Effector memory CD8-positive, alpha-beta T cell (primary cell): Measurements from ENCODE around the gene RSBN1L.
A peak's percentile ranks its signal among the peaks of the same experiment; 100 is the strongest.

ENCODE experiments used
- ATAC-seq: fragments of 150-1000 bp; cut with Tn5 transposase; replicated peaks from 2 replicates; pipeline ENCODE4 v1.10.0; 2021; ENCODE audit warnings: mild to moderate bottlenecking, moderate library complexity
- DNase-seq, 3 experiments: peaks; one replicate each; pipeline ENCODE4 v3.0.0; 2021
- H3K27ac Mint-ChIP-seq, 2 donors: one replicate each; pipeline ENCODE4 v1.8.0; 2022; ENCODE audit warnings: mild to moderate bottlenecking in 2 of 2, mixed read lengths in 2 of 2, moderate library complexity in 2 of 2
- H3K27me3 Mint-ChIP-seq, 2 donors: one replicate each; pipeline ENCODE4 v1.8.0; 2022; ENCODE audit warnings: mixed read lengths in 2 of 2
- H3K36me3 Mint-ChIP-seq: one replicate; pipeline ENCODE4 v1.8.0; 2022; ENCODE audit warnings: mild to moderate bottlenecking, moderate library complexity, mixed read lengths; ENCODE audit not compliant: insufficient read depth
- H3K4me1 Mint-ChIP-seq, 2 donors: one replicate each; pipeline ENCODE4 v1.8.0; 2022; ENCODE audit warnings: low read depth in 2 of 2, mixed read lengths in 2 of 2
- H3K4me3 Mint-ChIP-seq, 2 donors: one replicate each; pipeline ENCODE4 v1.8.0; 2022; ENCODE audit warnings: mild to moderate bottlenecking in 2 of 2, mixed read lengths in 2 of 2, moderate library complexity in 2 of 2
- H3K9me3 Mint-ChIP-seq, 2 donors: one replicate each; pipeline ENCODE4 v1.8.0; 2022; ENCODE audit warnings: mixed read lengths in 2 of 2

The RSBN1L gene

GRCh38 chr7:77727936-77728701, 31.9 kb downstream of the RSBN1L start:
- DNase-seq (no peak), ATAC-seq (peak; percentile 67)
- peaks cover 8% of the 10 kb centered on the region for H3K36me3 Mint-ChIP-seq
- peak overlapping the region; percentile 24 to 66 for H3K4me3 Mint-ChIP-seq
- peaks cover 40 to 57% of the 10 kb centered on the region in 2 donors for H3K4me1 Mint-ChIP-seq
- H3K27me3 Mint-ChIP-seq, result no peaks in the 10 kb centered on the region
- peak overlapping the region; percentile 24 to 88 for H3K27ac Mint-ChIP-seq
- H3K9me3 Mint-ChIP-seq, result no peaks in the 10 kb centered on the region

- Mint-ChIP-seq H3K4me3 (peak overlapping the region in 1 of 2 donors; percentile 9), H3K4me1 (peaks cover 44 to 61% of the 10 kb centered on the region in 2 donors), H3K27me3 (no peaks in the 10 kb centered on the region), H3K27ac (peak overlapping the region; percentile 24 to 88), H3K9me3 (no peaks in the 10 kb centered on the region), H3K36me3 (peaks cover 8% of the 10 kb centered on the region)
- ATAC-seq (no peak), DNase-seq (no peak)
Measured at GRCh38 chr7:77729574-77730348, 33.5 kb downstream of the RSBN1L start.

- H3K27ac Mint-ChIP-seq, result peak overlapping the region; percentile 24 to 88
- no peaks in the 10 kb centered on the region for H3K9me3 Mint-ChIP-seq
- ATAC-seq, result no peak
- H3K36me3 Mint-ChIP-seq, result peaks cover 9% of the 10 kb centered on the region
- H3K27me3 Mint-ChIP-seq, result no peaks in the 10 kb centered on the region
- H3K4me1 Mint-ChIP-seq, result peaks cover 44 to 60% of the 10 kb centered on the region in 2 donors
- no peak overlapping the region for H3K4me3 Mint-ChIP-seq
- no peak for DNase-seq
Measured at GRCh38 chr7:77731716-77732115, 35.5 kb downstream of the RSBN1L start.

GRCh38 chr7:77734659-77735421, 38.6 kb downstream of the RSBN1L start:
- DNase-seq (no peak), ATAC-seq (no peak)
- Mint-ChIP-seq H3K4me3 (no peak overlapping the region), H3K36me3 (peaks cover 27% of the 10 kb centered on the region), H3K9me3 (no peaks in the 10 kb centered on the region), H3K27ac (peak overlapping the region; percentile 11 to 41), H3K4me1 (peaks cover 24 to 41% of the 10 kb centered on the region in 2 donors), H3K27me3 (no peaks in the 10 kb centered on the region)

GRCh38 chr7:77735457-77735856, 39.2 kb downstream of the RSBN1L start:
- H3K36me3 Mint-ChIP-seq, result peaks cover 27% of the 10 kb centered on the region
- no peaks in the 10 kb centered on the region for H3K9me3 Mint-ChIP-seq
- H3K27me3 Mint-ChIP-seq, result no peaks in the 10 kb centered on the region
- peak overlapping the region; percentile 11 to 41 for H3K27ac Mint-ChIP-seq
- ATAC-seq (no peak), DNase-seq (no peak)
- H3K4me3 Mint-ChIP-seq, result no peak overlapping the region
- H3K4me1 Mint-ChIP-seq, result peaks cover 18 to 38% of the 10 kb centered on the region in 2 donors

- Mint-ChIP-seq H3K27ac (peak overlapping the region in 1 of 2 donors; percentile 76), H3K9me3 (no peaks in the 10 kb centered on the region), H3K27me3 (no peaks in the 10 kb centered on the region), H3K36me3 (peaks cover 27% of the 10 kb centered on the region), H3K4me1 (peaks cover 9 to 29% of the 10 kb centered on the region in 2 donors), H3K4me3 (no peak overlapping the region)
- ATAC-seq (no peak), DNase-seq (no peak)
Measured at GRCh38 chr7:77736991-77737390, 40.7 kb downstream of the RSBN1L start.

- H3K27me3 Mint-ChIP-seq, result no peaks in the 10 kb centered on the region
- H3K4me3 Mint-ChIP-seq, result no peak overlapping the region
- no peak for ATAC-seq
- peak overlapping the region in 1 of 2 donors; percentile 79 for H3K27ac Mint-ChIP-seq
- no peaks in the 10 kb centered on the region for H3K9me3 Mint-ChIP-seq
- peaks cover 3 to 29% of the 10 kb centered on the region in 2 donors for H3K4me1 Mint-ChIP-seq
- DNase-seq, result no peak
- H3K36me3 Mint-ChIP-seq, result peaks cover 27% of the 10 kb centered on the region
Measured at GRCh38 chr7:77738382-77738781, 42.1 kb downstream of the RSBN1L start.

GRCh38 chr7:77738871-77739270, 42.6 kb downstream of the RSBN1L start:
- ATAC-seq (no peak), DNase-seq (no peak)
- no peaks in the 10 kb centered on the region for H3K9me3 Mint-ChIP-seq
- peaks cover 32% of the 10 kb centered on the region for H3K36me3 Mint-ChIP-seq
- H3K27me3 Mint-ChIP-seq, result no peaks in the 10 kb centered on the region
- no peak overlapping the region for H3K4me3 Mint-ChIP-seq
- H3K4me1 Mint-ChIP-seq, result peaks cover 3 to 33% of the 10 kb centered on the region in 2 donors
- peak overlapping the region in 1 of 2 donors; percentile 79 for H3K27ac Mint-ChIP-seq

- no peak for DNase-seq
- H3K27ac Mint-ChIP-seq, result peak overlapping the region in 1 of 2 donors; percentile 15
Measured at GRCh38 chr7:77740257-77740656, 44.0 kb downstream of the RSBN1L start.

GRCh38 chr7:77743518-77743917, 47.3 kb downstream of the RSBN1L start:
- Mint-ChIP-seq H3K27ac (no peak overlapping the region), H3K9me3 (no peaks in the 10 kb centered on the region), H3K4me1 (peaks cover 12 to 41% of the 10 kb centered on the region in 2 donors), H3K27me3 (no peaks in the 10 kb centered on the region), H3K36me3 (peaks cover 22% of the 10 kb centered on the region), H3K4me3 (no peak overlapping the region)
- ATAC-seq (no peak), DNase-seq (no peak)

More at GRCh38 chr7:77740257-77740656, 44.0 kb downstream of the RSBN1L start:
- Mint-ChIP-seq H3K27me3 (no peaks in the 10 kb centered on the region), H3K4me3 (no peak overlapping the region), H3K36me3 (peaks cover 37% of the 10 kb centered on the region), H3K4me1 (peaks cover 1 to 31% of the 10 kb centered on the region in 2 donors), H3K9me3 (no peaks in the 10 kb centered on the region)
- no peak for ATAC-seq

GRCh38 chr7:77745746-77746145, 49.5 kb downstream of the RSBN1L start:
- peak overlapping the region; percentile 13 to 79 for H3K27ac Mint-ChIP-seq
- ATAC-seq (no peak), DNase-seq (no peak)
- H3K4me1 Mint-ChIP-seq, result peaks cover 13 to 40% of the 10 kb centered on the region in 2 donors
- no peak overlapping the region for H3K4me3 Mint-ChIP-seq
- no peaks in the 10 kb centered on the region for H3K9me3 Mint-ChIP-seq
- H3K36me3 Mint-ChIP-seq, result peaks cover 23% of the 10 kb centered on the region
- no peaks in the 10 kb centered on the region for H3K27me3 Mint-ChIP-seq

GRCh38 chr7:77746164-77746823, 50.0 kb downstream of the RSBN1L start:
- Mint-ChIP-seq H3K4me3 (no peak overlapping the region), H3K9me3 (no peaks in the 10 kb centered on the region), H3K27me3 (no peaks in the 10 kb centered on the region), H3K4me1 (peaks cover 13 to 43% of the 10 kb centered on the region in 2 donors), H3K36me3 (peaks cover 29% of the 10 kb centered on the region), H3K27ac (peak overlapping the region; percentile 13 to 79)
- DNase-seq (no peak), ATAC-seq (no peak)

- no peak for DNase-seq
- Mint-ChIP-seq H3K4me1 (peaks cover 13 to 43% of the 10 kb centered on the region in 2 donors), H3K36me3 (peaks cover 29% of the 10 kb centered on the region), H3K9me3 (no peaks in the 10 kb centered on the region), H3K4me3 (no peak overlapping the region), H3K27ac (peak overlapping the region in 1 of 2 donors; percentile 66), H3K27me3 (no peaks in the 10 kb centered on the region)
- ATAC-seq, result no peak
Measured at GRCh38 chr7:77746824-77747165, 50.5 kb downstream of the RSBN1L start.
